WERI-Rb-1 (cell line): ENCODE measurements around the gene RFC5.
"Not testable (repeated sequence)": the region's sequence is repeated elsewhere in the genome, so short reads cannot be mapped to it uniquely, and the experiment has no call there.

Experiments used
- DNase-seq: peaks from one replicate; pipeline ENCODE4 v3.0.0-alpha.2; 2020
- H3K27ac ChIP-seq: fragments of 250-450 bp; sonication (Bioruptor Pico); 2 replicates; pipeline ENCODE4 v1.5.1; 2020; ENCODE audit warnings: mild to moderate bottlenecking, moderate library complexity
- H3K27me3 ChIP-seq: fragments of 250-450 bp; sonication (Bioruptor Pico); 2 replicates; pipeline ENCODE4 v1.5.1; 2021; ENCODE audit warnings: mild to moderate bottlenecking, low read depth, moderate library complexity; ENCODE audit not compliant: insufficient read depth, severe bottlenecking
- H3K36me3 ChIP-seq: fragments of 250-450 bp; sonication (Bioruptor Pico); 2 replicates; pipeline ENCODE4 v1.5.1; 2020; ENCODE audit warnings: mild to moderate bottlenecking, moderate library complexity
- H3K4me3 ChIP-seq: 2 replicates; pipeline ENCODE4 v1.5.1; 2011; ENCODE audit warnings: low read depth, mild to moderate bottlenecking, control low read depth, low read length
- H3K9me3 ChIP-seq: fragments of 250-450 bp; sonication (Bioruptor Pico); 2 replicates; pipeline ENCODE4 v1.5.1; 2021; ENCODE audit warnings: mild to moderate bottlenecking, moderate library complexity; ENCODE audit not compliant: severe bottlenecking
- TF ChIP-seq, protein P1 (sequence below): IDR thresholded peaks from 2 replicates; pipeline ENCODE4 v1.5.1; 2011; ENCODE audit warnings: low read depth, mild to moderate bottlenecking, control low read depth, inconsistent platforms, low read length

The RFC5 gene

DNA sequence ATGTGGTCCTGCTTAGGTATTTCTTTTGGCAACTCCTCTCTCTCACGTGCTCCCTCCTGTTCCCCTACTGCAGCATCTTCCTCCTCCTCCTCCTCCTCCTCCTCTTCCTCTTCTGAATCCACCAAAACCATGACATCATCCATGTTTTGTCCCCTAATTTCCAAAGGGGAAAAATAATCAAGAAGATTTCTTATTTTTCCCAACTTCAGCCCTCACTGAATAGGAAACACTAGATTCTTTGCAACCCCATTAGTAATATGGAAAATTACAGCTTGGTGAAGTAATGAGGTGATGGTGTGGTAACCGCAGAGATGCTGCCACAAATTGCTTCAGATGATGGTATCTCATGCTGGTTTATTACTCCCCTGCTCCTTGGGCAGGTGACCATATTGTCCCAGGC, 51.9 kb downstream of the RFC5 start:
- Histone ChIP-seq H3K27me3 (no peaks in the 10 kb centered on the region), H3K9me3 (no peaks in the 10 kb centered on the region), H3K27ac (no peak overlapping the region), H3K4me3 (no peak overlapping the region), H3K36me3 (peaks cover 4% of the 10 kb centered on the region)
- TF ChIP-seq, protein P1, sequence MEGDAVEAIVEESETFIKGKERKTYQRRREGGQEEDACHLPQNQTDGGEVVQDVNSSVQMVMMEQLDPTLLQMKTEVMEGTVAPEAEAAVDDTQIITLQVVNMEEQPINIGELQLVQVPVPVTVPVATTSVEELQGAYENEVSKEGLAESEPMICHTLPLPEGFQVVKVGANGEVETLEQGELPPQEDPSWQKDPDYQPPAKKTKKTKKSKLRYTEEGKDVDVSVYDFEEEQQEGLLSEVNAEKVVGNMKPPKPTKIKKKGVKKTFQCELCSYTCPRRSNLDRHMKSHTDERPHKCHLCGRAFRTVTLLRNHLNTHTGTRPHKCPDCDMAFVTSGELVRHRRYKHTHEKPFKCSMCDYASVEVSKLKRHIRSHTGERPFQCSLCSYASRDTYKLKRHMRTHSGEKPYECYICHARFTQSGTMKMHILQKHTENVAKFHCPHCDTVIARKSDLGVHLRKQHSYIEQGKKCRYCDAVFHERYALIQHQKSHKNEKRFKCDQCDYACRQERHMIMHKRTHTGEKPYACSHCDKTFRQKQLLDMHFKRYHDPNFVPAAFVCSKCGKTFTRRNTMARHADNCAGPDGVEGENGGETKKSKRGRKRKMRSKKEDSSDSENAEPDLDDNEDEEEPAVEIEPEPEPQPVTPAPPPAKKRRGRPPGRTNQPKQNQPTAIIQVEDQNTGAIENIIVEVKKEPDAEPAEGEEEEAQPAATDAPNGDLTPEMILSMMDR: no peak
- no peak for DNase-seq

DNA sequence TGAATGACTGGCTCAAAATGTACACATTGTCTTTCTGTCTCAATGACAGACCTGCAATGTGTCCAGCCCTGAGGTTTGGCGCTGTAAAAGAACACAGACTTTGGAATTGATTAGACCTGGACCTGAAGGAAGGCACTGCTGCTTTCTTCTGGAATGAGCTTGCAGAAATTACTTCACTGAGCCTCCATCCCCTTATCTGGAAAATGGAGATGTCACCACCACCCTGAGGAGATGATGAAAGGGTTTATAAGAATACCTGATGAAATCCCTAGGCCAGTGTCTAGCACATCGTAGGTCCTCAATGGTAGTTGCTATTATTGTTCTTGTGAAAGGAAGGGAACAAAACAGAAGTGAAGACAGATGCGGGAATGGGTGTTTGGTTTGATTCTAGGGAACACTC, 54.1 kb downstream of the RFC5 start:
- no peaks in the 10 kb centered on the region for H3K27me3 ChIP-seq
- no peak for DNase-seq
- TF ChIP-seq, protein P1: no peak
- H3K9me3 ChIP-seq: no peaks in the 10 kb centered on the region
- no peak overlapping the region for H3K4me3 ChIP-seq
- H3K36me3 ChIP-seq: peaks cover 4% of the 10 kb centered on the region
- no peak overlapping the region for H3K27ac ChIP-seq

DNA sequence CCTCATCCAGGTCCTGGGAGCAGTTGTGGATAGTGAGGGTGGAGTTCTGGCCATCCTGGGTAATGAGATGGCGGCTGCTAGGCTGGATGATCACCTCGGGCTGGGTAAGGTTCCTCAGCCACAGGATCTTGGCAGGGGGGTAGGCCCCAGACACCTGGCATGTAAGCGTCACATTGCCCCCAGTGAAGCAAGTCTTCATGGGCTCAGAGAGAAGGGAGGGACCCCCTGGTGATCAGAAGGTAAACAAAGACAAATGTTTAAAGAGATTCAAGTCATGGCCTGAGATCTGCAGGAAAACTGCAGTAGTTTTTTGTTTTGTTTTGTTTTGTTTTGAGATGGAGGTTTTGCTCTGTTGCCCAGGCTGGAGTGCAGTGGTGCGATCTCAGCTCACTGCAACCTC, 57.3 kb downstream of the RFC5 start:
- peaks cover 15% of the 10 kb centered on the region for H3K36me3 ChIP-seq
- no peak overlapping the region for H3K27ac ChIP-seq
- peaks cover 6% of the 10 kb centered on the region for H3K9me3 ChIP-seq
- no peaks in the 10 kb centered on the region for H3K27me3 ChIP-seq
- no peak for DNase-seq
- TF ChIP-seq, protein P1: no peak
- H3K4me3 ChIP-seq: no peak overlapping the region

DNA sequence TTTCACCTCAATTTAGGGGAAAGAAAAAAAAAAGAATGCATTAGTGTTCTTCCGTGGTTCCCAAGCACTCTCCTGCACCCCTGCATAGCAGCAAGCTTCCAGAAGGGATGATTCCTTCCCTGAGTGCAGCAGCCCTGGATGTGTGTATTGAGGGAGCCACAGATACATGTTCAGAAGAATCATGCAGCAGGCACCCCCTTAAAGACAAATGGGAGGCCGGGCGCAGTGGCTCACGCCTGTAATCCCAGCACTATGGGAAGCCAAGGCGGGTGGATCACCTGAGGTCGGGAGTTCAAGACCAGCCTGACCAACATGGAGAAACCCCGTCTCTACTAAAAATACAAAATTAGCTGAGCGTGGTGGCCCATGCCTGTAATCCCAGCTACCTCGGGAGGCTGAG, 65.0 kb downstream of the RFC5 start:
- H3K27me3 ChIP-seq, DNase-seq, H3K9me3 ChIP-seq, H3K4me3 ChIP-seq, H3K27ac ChIP-seq: not testable (repeated sequence)
- peaks cover 17% of the 10 kb centered on the region for H3K36me3 ChIP-seq
